Nephron (organoid): ENCODE results near the gene LGALS9B.
"Not testable (repeated sequence)": the region's sequence is repeated elsewhere in the genome, so short reads cannot be mapped to it uniquely, and the experiment has no call there.

ENCODE experiments used
- H3K27ac Mint-ChIP-seq, 3 experiments: 2 replicates each; pipeline ENCODE4 v1.8.0; 2020; ENCODE audit warnings: mixed read lengths in 3 of 3, mild to moderate bottlenecking in 2 of 3, moderate library complexity in 1 of 3
- H3K27me3 Mint-ChIP-seq: 2 replicates; pipeline ENCODE4 v1.8.0; 2021; ENCODE audit warnings: low read depth, mild to moderate bottlenecking, moderate library complexity, mixed read lengths
- H3K36me3 Mint-ChIP-seq: 2 replicates; pipeline ENCODE4 v1.8.0; 2020; ENCODE audit warnings: low read depth, mixed read lengths
- H3K4me1 Mint-ChIP-seq: 2 replicates; pipeline ENCODE4 v1.8.0; 2020; ENCODE audit warnings: mixed read lengths
- H3K4me3 Mint-ChIP-seq, 3 experiments: 2 replicates each; pipeline ENCODE4 v1.8.0; 2020; ENCODE audit warnings: mild to moderate bottlenecking in 3 of 3, mixed read lengths in 3 of 3, moderate library complexity in 2 of 3
- H3K9me3 Mint-ChIP-seq: 2 replicates; pipeline ENCODE4 v1.8.0; 2020; ENCODE audit warnings: mixed read lengths

Gene LGALS9B

DNA sequence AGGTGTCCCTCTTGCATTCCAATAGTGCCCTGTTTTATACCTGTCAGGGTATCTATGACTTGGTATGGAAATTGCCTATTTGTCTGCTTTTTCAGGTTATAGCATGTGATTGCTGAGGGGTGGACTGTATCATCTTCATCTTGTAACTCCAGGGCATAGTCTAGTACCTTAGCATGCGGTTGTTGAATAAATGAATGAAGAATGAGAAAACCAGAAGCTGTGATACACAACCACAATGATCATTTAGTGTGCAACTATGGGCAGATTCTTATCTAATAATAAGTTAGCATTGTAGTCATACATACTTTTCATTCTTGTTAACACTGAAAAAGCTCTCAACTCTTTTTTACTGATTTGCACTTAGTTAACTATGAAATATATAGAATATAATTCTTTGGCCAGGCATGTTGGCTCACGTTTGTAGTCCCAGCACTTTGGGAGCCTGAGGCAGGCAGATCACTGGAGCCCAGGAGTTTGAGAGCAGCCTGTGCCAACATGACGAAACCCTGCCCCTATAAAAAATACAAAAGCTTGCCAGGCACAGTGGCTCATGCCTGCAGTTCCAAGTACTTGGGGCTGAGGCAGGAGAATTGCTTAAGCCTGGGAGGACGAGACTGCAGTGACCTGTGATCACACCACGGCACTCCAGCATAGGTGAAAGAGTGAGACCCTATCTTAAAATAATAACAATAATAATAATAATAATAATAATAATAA lies 65.9 kb downstream of the LGALS9B start:
- not testable (repeated sequence) for H3K36me3 Mint-ChIP-seq, H3K9me3 Mint-ChIP-seq, H3K27ac Mint-ChIP-seq, H3K4me3 Mint-ChIP-seq, H3K27me3 Mint-ChIP-seq, H3K4me1 Mint-ChIP-seq

- not testable (repeated sequence) for H3K4me1 Mint-ChIP-seq, H3K27me3 Mint-ChIP-seq, H3K27ac Mint-ChIP-seq, H3K9me3 Mint-ChIP-seq, H3K4me3 Mint-ChIP-seq, H3K36me3 Mint-ChIP-seq
Observed at GRCh38 chr17:20400559-20401305, 66.6 kb downstream of the LGALS9B start.
